GM23248 (cell line): ENCODE results near the gene LAMA3.

Experiments used
- EZH2 ChIP-seq: fragments of 200-600 bp; sonication (generic); IDR thresholded peaks from 2 replicates; pipeline ENCODE4 v1.6.1; 2018; ENCODE audit warnings: antibody characterized with exemption, mild to moderate bottlenecking; ENCODE audit not compliant: insufficient read depth, poor library complexity, severe bottlenecking
- EZH2phosphoT487 ChIP-seq: fragments of 200-600 bp; sonication (generic); IDR thresholded peaks from 2 replicates; pipeline ENCODE4 v1.6.1; 2018; ENCODE audit warnings: antibody characterized with exemption, moderate library complexity, mild to moderate bottlenecking, low read depth; ENCODE audit not compliant: insufficient read depth

DNA sequence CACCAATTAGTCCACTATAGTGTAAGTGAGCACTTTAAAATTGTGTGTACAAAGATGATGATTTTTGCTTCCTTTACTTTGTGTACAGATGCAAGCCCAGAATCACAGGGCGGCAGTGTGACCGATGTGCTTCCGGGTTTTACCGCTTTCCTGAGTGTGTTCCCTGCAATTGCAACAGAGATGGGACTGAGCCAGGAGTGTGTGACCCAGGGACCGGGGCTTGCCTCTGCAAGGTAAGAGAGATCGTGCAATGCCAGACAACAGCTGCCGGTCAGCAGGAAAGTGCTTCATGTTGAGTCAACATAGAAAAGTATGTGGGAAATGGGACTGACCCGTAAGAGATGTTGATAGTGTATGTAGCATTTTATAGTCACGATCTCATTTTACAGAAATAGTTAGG is 168.5 kb downstream of the LAMA3 start:
- TF ChIP-seq EZH2phosphoT487 (no peak), EZH2 (no peak)
